NCI-H1105 treated with DMSO at 0.1 percent for 48 hours (cell line): Measurements from ENCODE around the gene BEAN1.

Experiments used
- DNase-seq: peaks from one replicate; lab custom pipeline; 2025; lab: John Stamatoyannopoulos, UW

BEAN1 gene

GRCh38 chr16:66427036-66427860 lies at the start of gene BEAN1:
Gene BEAN1, plus strand, starts transcription at chr16:66427295. Its CDS starts 10,382 bp downstream, at chr16:66437677.
- no peak for DNase-seq

GRCh38 chr16:66377324-66377723 lies 49.8 kb upstream of the BEAN1 start:
- no peak for DNase-seq

GRCh38 chr16:66378741-66379570 lies 48.1 kb upstream of the BEAN1 start:
- DNase-seq = no peak

GRCh38 chr16:66379571-66379941 lies 47.5 kb upstream of the BEAN1 start:
- no peak for DNase-seq

GRCh38 chr16:66380421-66380820 lies 46.7 kb upstream of the BEAN1 start:
- DNase-seq = no peak

- no peak for DNase-seq
These were observed 45.4 kb upstream of the BEAN1 start for GRCh38 chr16:66381585-66382170.

GRCh38 chr16:66382171-66382965 lies 44.7 kb upstream of the BEAN1 start:
- DNase-seq = no peak

- DNase-seq = no peak
These were observed 44.2 kb upstream of the BEAN1 start for GRCh38 chr16:66382966-66383299.

- DNase-seq = no peak
These were observed 43.5 kb upstream of the BEAN1 start for GRCh38 chr16:66383551-66383950.

- DNase-seq = no peak
These were observed 41.7 kb upstream of the BEAN1 start for GRCh38 chr16:66385415-66385814.

GRCh38 chr16:66386629-66387622 lies 40.2 kb upstream of the BEAN1 start:
- no peak for DNase-seq

GRCh38 chr16:66387817-66388332 lies 39.2 kb upstream of the BEAN1 start:
- DNase-seq = no peak

- DNase-seq = no peak
These were observed 38.5 kb upstream of the BEAN1 start for GRCh38 chr16:66388350-66389139.

- no peak for DNase-seq
These were observed 37.6 kb upstream of the BEAN1 start for GRCh38 chr16:66389256-66390176.

- DNase-seq = no peak
These were observed 36.6 kb upstream of the BEAN1 start for GRCh38 chr16:66390346-66391108.

GRCh38 chr16:66391726-66392670 lies 35.1 kb upstream of the BEAN1 start:
- DNase-seq = no peak
